SKM-1 treated with dmso at 0.1 percent for 144 hours (cell line): ENCODE results near the gene GRK2.

Source experiments
- DNase-seq: peaks from one replicate; lab custom pipeline; 2025; ENCODE audit not compliant: unreplicated experiment; lab: John Stamatoyannopoulos, UW

Gene GRK2

GRCh38 chr11:67280788-67281551 lies 14.7 kb downstream of the GRK2 start:
- no peak for DNase-seq

GRCh38 chr11:67281552-67282150 lies 15.4 kb downstream of the GRK2 start:
- no peak for DNase-seq

GRCh38 chr11:67282155-67282875 lies 16.0 kb downstream of the GRK2 start:
- no peak for DNase-seq

GRCh38 chr11:67282876-67283371 lies 16.7 kb downstream of the GRK2 start:
- DNase-seq: no peak

- DNase-seq: peak; percentile 87
These were observed 17.2 kb downstream of the GRK2 start for GRCh38 chr11:67283481-67283963.

GRCh38 chr11:67284811-67285540 lies 18.7 kb downstream of the GRK2 start:
- no peak for DNase-seq

GRCh38 chr11:67285541-67286498 lies 19.5 kb downstream of the GRK2 start:
- no peak for DNase-seq

GRCh38 chr11:67286621-67287333 lies 20.5 kb downstream of the GRK2 start:
- DNase-seq: no peak

GRCh38 chr11:67287355-67288197 lies 21.3 kb downstream of the GRK2 start:
- peak; percentile 51 for DNase-seq

GRCh38 chr11:67288198-67288451 lies 21.9 kb downstream of the GRK2 start:
- no peak for DNase-seq

GRCh38 chr11:67288452-67289225 lies 22.4 kb downstream of the GRK2 start:
- peak; percentile 96 for DNase-seq

- DNase-seq: no peak
These were observed 23.0 kb downstream of the GRK2 start, which contains the start of gene ANKRD13D for GRCh38 chr11:67289226-67289650. TSS of gene ANKRD13D (plus strand) at chr11:67289303. CDS start at chr11:67289461, 158 bp downstream.

- peak; percentile 23 for DNase-seq
These were observed 23.6 kb downstream of the GRK2 start for GRCh38 chr11:67289651-67290479.

- no peak for DNase-seq
These were observed 24.5 kb downstream of the GRK2 start for GRCh38 chr11:67290801-67291200.

- no peak for DNase-seq
These were observed 25.5 kb downstream of the GRK2 start for GRCh38 chr11:67291481-67292381.

GRCh38 chr11:67292671-67293070 lies 26.4 kb downstream of the GRK2 start:
- no peak for DNase-seq
